GM21367 (cell line): ENCODE data around the gene CFAP99.
"Not testable (repeated sequence)": the region's sequence is repeated elsewhere in the genome, so short reads cannot be mapped to it uniquely, and the experiment has no call there.

Source experiments
- ATAC-seq: cut with Tn5 transposase; IDR thresholded peaks from one replicate; pipeline ENCODE4 v1.9.1; 2021; ENCODE audit not compliant: unreplicated experiment

The CFAP99 gene

DNA sequence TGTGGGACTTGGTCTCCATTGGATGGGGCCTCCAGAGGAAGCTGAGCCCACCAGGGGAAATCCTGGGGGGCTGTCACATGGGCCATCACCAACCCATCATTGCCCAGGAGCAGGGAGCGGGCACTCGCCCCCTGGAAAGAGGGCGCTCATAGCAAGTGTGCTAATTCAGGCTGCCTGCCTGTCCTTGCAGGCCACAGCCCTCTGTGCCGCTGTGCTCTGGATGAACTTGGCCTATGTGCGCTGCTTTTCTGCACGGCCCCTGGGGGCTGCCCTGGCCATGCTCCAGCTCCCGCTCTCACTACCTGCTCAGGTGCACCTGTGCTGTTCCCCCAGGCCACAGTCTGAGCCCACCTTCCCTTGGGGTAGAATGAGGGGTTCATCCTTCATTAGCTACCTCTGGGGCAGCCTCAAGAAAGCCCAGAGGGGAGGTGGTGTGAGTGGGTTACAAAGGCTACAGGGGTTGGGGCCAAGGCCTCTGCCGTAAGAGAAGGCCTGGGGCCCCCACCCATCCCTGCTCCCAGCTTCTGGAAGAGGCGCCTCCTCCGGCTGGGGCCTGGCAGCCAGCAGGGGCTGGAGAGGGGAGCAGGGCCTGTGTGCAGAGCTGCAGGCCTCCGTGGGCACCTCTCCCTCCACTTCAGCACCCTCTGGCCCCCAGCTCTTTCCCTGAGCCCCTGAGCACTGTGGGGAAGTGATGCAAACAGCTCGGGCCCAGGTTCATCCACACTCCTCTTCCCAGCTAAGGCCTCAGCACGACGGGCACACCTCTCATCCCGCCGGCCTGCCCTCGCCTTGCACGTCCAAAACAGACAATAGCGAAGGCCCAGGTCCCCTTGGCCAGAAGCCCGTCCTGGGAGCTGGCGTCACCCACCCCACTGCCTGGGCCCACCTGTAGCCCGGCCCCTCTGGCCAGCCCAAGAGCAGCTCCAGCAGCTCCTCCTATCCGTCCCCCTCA, 8.9 kb downstream of the CFAP99 start:
- ATAC-seq = no peak

DNA sequence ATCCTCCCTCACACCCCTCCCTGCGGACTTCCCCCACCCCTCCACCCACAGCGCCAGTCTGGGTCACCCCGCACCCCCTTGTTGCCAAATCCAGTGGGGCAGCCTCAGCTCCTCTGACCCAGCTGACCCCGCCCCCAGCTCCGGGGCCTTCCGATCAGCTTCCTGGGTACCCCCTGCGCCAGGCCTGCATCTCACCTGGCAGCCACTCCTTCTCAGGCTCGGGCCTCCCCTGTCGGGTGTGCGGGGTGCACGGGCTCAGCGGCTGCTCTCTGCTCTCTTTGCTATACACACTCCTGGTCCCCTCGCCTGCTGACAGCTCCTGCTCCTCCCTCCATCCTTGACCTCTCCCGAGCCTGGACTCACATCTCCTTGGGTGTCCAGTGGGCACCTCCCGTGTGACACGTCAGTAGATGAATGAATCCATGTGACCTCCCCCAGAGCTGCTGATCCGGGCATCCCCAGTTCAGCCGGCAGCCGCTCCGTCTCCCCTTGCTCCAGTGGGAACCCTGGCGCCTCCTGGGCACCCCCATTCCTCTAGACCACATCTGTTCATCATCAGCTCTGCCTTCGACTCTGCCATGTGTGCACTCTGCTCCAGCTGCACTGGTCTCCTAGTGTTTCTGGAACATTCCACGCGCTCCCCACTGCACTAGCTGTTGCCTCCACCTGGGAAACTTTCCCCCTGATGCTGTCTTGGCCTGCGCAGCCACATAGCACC, 9.9 kb downstream of the CFAP99 start:
- no peak for ATAC-seq

DNA sequence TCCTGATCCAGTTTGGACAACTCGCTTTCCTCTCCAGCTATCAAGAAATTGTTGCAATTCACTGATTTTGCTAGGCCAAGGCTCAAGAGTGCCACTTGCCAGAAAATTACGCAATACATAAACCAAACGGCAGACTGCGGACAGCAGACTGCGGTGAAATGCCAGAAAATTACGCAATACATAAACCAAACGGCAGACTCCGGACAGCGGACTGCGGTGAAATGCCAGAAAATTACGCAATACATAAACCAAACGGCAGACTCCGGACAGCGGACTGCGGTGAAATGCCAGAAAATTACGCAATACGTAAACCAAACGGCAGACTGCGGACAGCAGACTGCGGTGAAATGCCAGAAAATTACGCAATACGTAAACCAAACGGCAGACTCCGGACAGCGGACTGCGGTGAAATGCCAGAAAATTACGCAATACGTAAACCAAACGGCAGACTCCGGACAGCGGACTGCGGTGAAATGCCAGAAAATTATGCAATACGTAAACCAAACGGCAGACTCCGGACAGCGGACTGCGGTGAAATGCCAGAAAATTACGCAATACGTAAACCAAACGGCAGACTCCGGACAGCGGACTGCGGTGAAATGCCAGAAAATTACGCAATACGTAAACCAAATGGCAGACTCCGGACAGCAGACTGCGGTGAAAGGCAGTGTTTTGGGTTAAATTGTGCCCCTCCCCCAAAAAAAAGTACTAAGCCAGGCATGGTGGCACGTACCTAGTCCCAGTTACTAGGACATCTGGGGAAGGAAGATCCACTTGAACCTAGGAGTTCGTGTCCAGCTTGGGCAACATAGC, 11.4 kb downstream of the CFAP99 start:
- ATAC-seq = not testable (repeated sequence)

DNA sequence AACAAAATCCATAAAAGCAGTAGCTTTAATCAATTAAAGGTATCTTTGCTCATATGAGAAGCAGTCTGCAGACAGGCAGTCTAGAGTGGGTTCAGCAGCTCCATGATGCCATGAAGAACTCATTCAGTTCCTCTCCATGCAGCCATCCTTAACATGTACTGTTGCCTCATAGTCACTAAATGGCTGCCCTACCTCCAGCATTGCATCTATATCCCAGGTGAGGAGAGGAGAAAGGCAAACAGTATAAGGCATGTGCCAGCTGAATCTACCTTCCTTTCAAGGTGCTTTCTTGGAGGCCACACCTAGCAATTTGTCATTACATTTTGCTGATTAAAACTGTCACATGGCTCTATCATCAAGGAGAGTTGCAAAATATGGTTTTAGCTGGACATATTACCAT, 13.2 kb downstream of the CFAP99 start:
- no peak for ATAC-seq

DNA sequence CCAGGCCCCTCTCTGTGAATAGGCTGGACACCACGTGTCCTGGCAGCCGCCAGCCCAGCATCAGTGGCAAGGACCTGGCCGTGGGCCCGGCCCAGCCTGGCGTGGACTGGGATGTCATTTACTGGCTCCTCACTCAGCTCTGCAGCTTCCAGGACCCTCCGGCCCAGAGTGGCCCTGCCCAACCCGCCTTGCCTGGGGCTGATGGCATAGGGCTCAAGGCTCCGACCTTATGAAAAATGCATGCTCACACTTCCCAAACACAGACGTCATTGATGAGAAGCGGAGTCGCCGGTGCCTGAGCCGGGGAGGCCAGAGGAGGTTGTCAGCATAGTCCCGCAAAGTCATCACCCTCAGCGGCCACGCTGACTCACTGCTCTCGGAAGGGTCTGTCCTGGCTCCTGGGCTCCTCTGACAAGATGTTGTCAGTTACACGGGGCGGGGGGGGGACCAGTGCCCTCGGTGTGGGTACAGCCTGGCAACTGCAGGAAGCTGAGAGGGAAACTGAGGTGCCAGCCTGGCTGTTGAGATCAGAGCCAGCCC, 14.3 kb downstream of the CFAP99 start:
- no peak for ATAC-seq

DNA sequence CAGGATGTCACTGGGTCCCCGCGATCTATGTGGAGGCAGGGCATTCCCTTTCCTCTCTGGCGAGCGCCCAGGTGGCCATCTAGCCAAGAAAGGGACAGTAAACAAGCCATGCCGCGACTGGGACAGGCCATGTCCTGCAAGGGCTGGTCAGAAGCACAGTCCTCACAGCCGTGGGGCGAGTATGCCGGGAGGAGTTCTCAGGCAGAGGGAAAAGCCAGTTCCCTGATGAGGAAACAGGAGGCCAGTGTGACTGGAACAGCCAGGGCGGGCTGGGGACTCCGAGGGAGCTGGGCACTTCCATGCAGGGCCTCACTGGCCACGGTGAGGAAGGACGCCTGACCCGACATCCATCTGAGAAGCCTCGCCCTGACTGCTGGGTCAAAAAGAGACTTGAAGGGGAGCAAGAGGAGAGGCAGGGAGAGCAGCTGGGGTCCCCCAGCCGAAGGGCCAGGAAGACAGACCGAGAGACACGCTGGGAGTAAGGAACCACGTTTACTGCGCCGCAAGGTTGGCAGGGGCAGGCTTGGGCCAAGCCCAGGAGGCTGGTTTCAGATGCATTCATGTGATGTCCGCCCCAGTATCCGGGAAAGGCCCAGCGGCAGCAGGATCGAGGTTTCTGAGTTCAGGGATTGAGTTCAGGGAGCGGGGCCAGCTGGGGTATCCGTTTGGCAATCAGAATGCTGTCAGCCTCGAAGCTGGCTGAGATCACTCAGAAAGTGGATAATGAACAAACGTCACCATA, 15.0 kb downstream of the CFAP99 start:
- ATAC-seq = no peak

DNA sequence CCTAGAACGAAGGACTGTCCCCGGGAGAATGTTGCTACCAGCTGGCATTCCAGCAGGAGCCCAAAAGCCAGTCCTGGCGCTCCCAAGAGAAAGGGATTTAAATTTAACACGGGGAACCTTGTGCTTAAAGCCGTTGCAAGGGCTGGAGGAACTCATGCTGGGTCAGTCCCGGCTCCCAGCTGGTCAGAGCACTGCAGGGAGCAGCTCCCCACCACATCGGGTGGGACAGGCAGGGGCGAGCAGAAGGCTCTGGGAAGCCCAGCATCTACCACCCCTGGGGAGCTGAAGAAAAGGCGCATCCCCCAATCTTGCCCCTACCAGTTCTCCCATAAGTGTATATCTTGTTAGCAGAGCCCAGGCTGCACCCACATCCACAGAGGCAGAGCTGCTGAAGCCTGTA, 15.7 kb downstream of the CFAP99 start:
- no peak for ATAC-seq

DNA sequence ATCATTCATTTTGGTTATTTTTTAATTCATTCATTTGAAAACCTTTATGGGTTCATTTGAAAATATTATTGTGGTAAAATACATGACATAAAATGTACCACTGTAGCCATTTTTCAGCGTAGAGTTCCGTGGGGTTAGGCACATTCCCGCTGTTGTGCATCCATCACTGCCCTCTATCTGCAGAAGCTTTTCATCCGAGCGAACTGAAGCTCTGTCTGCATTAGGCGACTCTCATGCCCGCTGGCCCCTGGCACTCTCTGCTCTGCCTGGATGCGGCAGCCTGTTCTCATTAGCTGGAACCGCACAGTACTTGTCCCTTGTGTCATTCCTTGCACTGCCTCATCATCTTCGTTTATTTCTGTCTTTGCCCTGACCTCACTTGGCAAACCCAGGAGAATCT, 17.5 kb downstream of the CFAP99 start:
- ATAC-seq = no peak

DNA sequence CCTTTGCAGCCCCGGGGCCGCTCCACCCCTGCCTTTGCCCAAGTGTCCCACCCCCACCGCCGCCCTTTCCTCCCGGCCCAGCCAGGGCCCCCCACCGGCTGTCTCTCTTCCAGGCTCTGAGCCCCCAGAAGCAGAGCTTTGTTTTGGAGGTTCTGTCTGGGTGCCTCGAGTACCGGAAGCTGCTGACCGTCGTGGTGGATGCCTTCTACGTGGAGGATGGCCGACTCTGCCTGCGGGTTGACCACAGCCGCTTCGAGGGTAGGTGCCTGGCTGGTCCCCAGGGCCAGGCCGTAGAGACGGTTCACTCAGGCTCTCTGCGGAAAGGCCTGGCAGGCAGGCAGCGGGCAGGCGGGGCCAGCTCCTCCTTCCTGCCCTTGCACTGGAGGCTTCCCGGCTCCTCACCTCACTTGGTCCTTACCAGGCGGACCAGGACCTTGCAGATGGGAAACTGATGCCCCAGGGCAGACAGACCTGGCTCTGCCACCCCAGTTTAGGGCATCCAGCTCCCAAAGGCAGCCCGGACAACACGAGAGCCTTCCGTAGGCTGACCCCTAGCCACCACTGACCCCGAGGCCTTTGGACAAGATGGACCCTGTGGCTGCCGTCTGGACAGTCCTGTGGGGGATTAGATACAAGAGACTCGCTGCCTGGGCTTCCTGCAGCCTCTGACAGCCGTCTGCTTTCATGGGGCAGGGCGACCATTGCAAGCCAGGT, 18.2 kb downstream of the CFAP99 start:
- ATAC-seq = no peak

DNA sequence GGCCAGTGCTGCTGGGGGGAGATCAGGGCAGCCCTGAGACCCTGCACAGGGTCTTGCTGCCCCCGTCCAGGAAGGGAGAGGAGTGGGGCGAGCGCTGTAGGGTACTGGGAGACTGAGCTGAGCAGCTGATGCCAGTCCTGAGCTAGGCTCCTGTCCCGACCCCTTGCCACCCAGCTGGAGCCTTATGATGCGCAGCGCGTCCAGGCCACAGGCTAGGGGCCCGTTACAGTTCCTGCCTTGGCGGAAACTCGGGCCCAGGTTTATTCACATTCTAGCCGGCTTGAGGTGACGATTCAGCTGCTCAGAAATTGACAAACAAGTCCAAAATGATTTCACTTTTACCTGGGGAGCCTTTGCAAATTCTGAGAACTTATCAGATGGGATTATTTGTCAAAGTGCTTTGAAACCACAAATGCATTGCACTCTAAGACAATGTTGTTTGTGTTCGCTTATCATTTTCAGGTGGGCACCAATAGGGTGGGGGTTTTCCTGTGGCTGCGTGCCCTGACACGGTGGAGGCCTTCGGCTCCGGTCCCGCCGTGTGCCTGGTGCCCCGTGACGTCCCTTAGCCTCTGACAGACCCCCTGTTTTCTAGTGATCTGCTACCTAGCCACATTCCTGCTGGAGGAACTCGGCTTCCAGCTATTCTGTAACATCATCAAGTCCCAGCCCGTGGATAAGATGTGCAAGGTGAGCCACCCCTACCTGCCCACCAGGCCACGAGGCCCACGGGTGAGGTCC, 18.9 kb downstream of the CFAP99 start:
- no peak for ATAC-seq

DNA sequence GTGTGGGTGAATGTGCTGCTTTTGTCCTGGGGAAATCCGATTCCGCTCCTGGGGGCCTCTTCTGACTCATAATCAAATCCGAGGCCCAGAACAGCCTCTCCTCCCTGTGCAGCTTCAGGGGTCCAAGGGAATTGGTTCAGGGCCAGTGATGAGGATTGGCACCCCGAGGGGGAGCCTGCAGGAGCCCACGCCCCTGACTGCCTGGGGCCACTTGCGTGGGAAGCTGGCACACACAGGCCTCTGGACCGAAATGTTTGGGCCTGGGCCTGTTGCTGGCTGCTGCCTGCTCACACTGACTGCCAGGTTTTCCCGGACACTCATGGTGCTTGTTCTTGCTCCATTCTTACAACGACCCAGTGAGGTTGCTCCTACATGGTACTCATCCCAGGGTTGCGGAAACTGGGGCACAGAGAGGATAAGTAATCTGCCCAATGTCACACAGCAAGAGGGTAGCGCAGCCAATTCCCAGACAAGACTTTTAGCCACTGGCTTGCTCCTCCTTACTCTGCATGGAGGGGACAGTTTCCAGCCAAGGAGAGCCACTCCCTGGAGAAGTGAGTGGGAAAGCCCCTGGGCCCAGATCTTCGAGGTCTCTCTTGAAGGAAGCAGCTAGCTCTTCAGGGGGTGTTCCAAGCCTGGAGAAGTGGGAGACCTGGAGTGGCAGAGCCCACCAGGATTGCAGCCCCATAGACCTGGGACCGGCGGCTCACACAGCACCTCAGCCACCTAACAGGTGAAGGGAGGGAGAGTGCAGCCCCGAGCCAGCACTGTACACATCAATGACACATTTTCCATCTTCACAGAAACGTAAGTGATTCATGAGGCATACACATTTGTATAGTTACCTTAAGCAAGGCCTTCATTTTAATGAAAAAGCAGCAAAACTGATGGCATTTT, 20.3 kb downstream of the CFAP99 start:
- ATAC-seq = no peak

DNA sequence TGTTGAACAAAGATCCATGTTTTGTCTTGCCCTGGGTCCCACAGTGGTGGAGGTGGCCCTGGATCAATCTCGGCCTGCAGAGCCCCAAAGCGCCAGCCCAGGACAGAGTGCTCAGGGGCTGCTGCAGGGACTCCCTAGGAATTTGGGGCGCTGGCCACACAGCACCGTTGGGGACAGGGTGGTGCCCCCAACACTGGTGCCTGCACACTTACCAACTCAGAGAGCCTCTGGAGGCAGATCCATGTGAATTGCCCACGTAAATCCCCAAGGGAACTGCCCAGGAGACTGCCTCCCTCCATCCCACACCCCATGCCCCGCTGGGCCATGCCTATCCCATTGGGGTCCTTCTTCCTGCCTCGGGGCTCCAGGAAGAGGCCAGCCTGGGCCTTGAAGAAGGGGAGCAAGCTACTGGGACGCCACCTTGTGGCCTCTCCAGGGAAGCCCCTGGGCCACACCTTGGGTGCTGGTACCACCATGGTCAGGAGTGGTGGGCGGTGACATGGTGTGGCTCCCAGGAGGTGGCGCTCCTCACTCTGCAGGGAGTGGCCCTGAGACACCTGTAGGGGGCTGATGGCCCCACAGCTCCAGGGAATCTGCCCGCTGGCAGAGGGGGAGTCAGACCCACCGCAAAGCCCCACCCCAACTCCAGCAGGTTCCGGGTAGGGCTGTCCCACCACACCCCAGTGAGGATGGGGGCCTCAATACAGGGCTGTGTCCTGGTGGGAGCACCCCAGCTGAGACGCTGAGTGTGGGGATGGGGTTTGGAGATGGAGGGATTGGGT, 22.8 kb downstream of the CFAP99 start:
- peak; percentile 78 for ATAC-seq

DNA sequence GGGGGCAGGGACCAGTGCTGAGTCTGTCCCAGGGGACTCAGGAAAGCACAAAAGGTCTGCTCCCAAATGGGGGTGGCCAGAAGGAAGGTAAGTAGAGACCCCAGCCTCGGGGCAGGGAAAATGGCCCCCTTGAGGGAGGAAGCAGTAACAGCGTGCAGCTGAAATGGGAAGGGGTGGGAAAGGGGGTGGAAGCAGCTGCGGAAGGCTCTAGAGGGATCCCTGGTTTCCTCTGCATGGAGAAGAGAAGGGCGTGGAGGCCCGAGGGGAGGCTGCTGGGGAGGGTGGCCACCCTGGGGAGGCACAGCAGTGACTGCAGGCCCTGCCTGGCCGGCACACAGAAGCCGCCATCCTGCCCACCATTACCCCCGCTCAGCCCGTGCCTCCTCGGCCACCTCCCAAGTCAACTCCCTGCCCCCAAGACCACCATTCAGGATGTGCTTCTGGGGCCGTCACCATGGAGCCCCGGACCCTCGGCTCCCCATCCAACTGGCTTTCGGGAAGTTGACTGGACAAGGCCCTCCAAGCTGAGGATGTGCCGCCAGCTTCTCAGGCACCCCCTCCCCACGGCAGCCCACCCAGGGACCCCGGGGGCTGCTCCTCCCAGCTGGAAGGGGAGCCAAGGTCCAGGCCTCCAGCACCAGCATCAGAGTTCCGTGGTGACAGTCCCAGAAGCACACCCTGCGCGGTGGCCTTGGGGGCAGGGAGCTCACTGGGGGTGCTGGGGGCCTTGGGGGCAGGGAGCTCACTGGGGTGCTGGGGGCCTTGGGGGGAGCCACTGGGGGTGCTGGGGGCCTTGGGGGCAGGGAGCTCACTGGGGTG, 23.6 kb downstream of the CFAP99 start:
- ATAC-seq = no peak

DNA sequence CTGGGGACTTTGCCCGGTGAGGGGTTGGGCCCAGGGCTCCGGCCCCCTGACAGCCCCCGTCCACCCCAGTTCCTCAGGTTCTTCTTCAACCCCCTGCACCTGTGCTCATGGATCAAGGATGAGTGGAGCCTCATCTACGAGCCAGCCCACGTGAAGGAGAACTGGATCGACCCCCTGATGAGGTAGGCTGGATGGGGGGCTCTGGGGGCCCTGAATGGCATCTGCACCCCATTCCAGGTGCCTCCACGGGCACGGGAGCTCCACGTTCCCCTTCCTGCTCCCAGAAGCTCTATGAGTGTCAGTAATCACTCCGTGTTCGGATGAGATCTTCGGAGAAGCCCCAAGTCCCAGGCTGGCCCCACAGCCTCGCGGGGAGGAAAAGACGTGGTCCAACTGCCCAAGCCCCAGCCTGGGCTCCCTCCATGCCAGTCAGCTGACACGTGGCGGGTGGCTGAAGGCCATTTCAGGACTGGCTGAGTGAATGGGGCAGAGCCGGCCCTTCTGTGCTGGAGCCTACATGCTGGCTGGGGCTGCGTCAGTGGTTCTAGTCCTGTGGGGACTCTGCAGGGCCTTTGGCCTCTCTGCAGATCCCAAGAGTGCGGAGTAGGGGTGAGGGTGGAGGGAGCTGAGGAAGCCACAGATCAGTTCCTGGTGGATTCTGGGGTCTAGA, 24.4 kb downstream of the CFAP99 start:
- ATAC-seq = no peak

DNA sequence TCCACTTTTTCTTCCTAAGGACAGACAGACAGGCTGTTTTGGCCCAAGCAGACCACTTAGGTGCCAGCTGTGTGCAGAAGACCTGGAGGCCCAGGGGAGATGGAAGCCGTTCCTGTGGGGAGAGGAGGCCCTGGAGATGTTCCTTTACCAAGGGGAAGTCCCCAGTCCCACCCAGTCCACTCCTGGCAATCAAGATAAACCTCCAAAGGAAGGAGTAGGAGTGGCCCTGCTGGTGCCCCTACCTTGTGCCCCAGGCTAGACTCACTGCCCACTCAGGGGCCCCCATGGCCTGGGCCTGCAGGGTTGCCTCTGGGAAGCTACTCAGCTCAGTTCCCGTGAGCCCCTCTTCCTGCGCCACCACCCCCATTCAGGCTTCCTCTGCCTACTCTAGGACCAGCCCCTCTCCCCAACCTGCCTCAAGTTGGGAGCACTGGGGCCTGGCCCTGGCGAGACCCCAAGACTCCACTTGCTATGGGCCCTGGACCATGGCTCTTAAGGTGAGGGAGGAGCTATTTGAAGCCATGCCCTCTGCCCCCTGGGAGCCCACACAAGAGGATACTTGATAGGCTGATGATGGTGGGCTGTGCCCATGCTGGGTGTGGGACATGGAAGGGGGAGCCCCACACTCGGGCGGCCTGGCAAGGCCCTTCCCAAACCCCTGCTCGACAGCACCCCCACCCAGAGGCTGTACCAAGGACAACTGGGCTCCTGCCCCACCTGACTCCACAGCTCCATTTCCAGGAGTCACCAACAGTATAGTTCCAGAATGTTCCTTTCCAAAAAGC, 25.4 kb downstream of the CFAP99 start:
- ATAC-seq = no peak
